H9 (cell line): ENCODE results near the gene CCSER1. TPM values are rescaled to one million over a fixed set of nuclear protein-coding genes. Genes with fewer than 3 reads are reported as not detected.

Source experiments
- DNase-seq: peaks from one replicate; pipeline ENCODE4 v3.0.0-alpha.2; 2017
- H2AFZ ChIP-seq: one replicate; pipeline ENCODE4 v1.6.1; 2013; ENCODE audit warnings: mild to moderate bottlenecking, low read length, control low read depth, moderate library complexity
- H2AK5ac ChIP-seq: 2 replicates; pipeline ENCODE4 v1.6.1; 2013; ENCODE audit warnings: low read length, control low read depth, mixed read lengths; ENCODE audit not compliant: insufficient read length
- H2BK120ac ChIP-seq: one replicate; pipeline ENCODE4 v1.6.1; 2013; ENCODE audit warnings: low read depth, mild to moderate bottlenecking, low read length, control low read depth, inconsistent platforms; ENCODE audit not compliant: poor library complexity, severe bottlenecking
- H2BK12ac ChIP-seq: 2 replicates; pipeline ENCODE4 v1.6.1; 2013; ENCODE audit warnings: low read length, control low read depth, mixed read lengths, low read depth; ENCODE audit not compliant: insufficient read length
- H2BK15ac ChIP-seq: 2 replicates; pipeline ENCODE4 v1.6.1; 2013; ENCODE audit warnings: low read depth, low read length, control low read depth
- H2BK20ac ChIP-seq: one replicate; pipeline ENCODE4 v1.6.1; 2013; ENCODE audit warnings: low read depth, mild to moderate bottlenecking, low read length, control low read depth, inconsistent platforms; ENCODE audit not compliant: poor library complexity, severe bottlenecking
- H2BK5ac ChIP-seq: 2 replicates; pipeline ENCODE4 v1.6.1; 2013; ENCODE audit warnings: low read length, control low read depth, mixed read lengths; ENCODE audit not compliant: insufficient read length
- H3K14ac ChIP-seq: 2 replicates; pipeline ENCODE4 v1.6.1; 2013; ENCODE audit warnings: low read length, control low read depth; ENCODE audit not compliant: insufficient read depth
- H3K18ac ChIP-seq: 2 replicates; pipeline ENCODE4 v1.6.1; 2013; ENCODE audit warnings: low read depth, mild to moderate bottlenecking, mixed read lengths, low read length, control low read depth; ENCODE audit not compliant: insufficient read length
- H3K23ac ChIP-seq: 2 replicates; pipeline ENCODE4 v1.6.1; 2013; ENCODE audit warnings: low read length, control low read depth, mixed read lengths, low read depth; ENCODE audit not compliant: insufficient read length
- H3K23me2 ChIP-seq: 2 replicates; pipeline ENCODE4 v1.6.1; 2013; ENCODE audit warnings: low read depth, mild to moderate bottlenecking, mixed read lengths, low read length, control low read depth; ENCODE audit not compliant: insufficient read length, poor library complexity, severe bottlenecking
- H3K27ac ChIP-seq: 2 replicates; pipeline ENCODE4 v1.5.1; 2013; ENCODE audit warnings: low read length, control low read depth, mixed read lengths, low read depth; ENCODE audit not compliant: insufficient read length
- H3K27me3 ChIP-seq: 2 replicates; pipeline ENCODE4 v1.6.1; 2013; ENCODE audit warnings: low read length, control low read depth, inconsistent platforms; ENCODE audit not compliant: insufficient read depth
- H3K4ac ChIP-seq: 2 replicates; pipeline ENCODE4 v1.6.1; 2013; ENCODE audit warnings: low read depth, mild to moderate bottlenecking, control low read depth, inconsistent platforms, low read length, moderate library complexity
- H3K4me1 ChIP-seq: 2 replicates; pipeline ENCODE4 v1.6.1; 2013; ENCODE audit warnings: low read length, control low read depth, inconsistent platforms; ENCODE audit not compliant: insufficient read depth
- H3K4me2 ChIP-seq: 2 replicates; pipeline ENCODE4 v1.6.1; 2013; ENCODE audit warnings: low read length, control low read depth, mixed read lengths; ENCODE audit not compliant: insufficient read length, insufficient read depth
- H3K56ac ChIP-seq: 2 replicates; pipeline ENCODE4 v1.6.1; 2013; ENCODE audit warnings: low read depth, mild to moderate bottlenecking, mixed read lengths, low read length, control low read depth; ENCODE audit not compliant: insufficient read length
- H3K79me1 ChIP-seq: 2 replicates; pipeline ENCODE4 v1.6.1; 2013; ENCODE audit warnings: low read depth, mild to moderate bottlenecking, moderate library complexity, low read length, control low read depth, inconsistent platforms; ENCODE audit not compliant: insufficient read depth, poor library complexity, severe bottlenecking
- H3K79me2 ChIP-seq: 2 replicates; pipeline ENCODE4 v1.6.1; 2013; ENCODE audit warnings: low read length, control low read depth, inconsistent platforms; ENCODE audit not compliant: insufficient read depth
- H3K9ac ChIP-seq: 2 replicates; pipeline ENCODE4 v1.6.1; 2013; ENCODE audit warnings: low read length, control low read depth, mixed read lengths; ENCODE audit not compliant: insufficient read length; ENCODE audit errors: extremely low read depth
- H3K9me3 ChIP-seq: one replicate; pipeline ENCODE4 v1.6.1; 2013; ENCODE audit warnings: low read depth, low read length, inconsistent platforms; ENCODE audit not compliant: control insufficient read depth
- H3T11ph ChIP-seq: one replicate; pipeline ENCODE4 v1.6.1; 2013; ENCODE audit warnings: mild to moderate bottlenecking, low read length, control low read depth, inconsistent platforms
- H4K20me1 ChIP-seq: one replicate; pipeline ENCODE4 v1.6.1; 2013; ENCODE audit not compliant: control insufficient read depth, insufficient read length, insufficient read depth
- H4K5ac ChIP-seq: 2 replicates; pipeline ENCODE4 v1.6.1; 2013; ENCODE audit warnings: low read depth, mild to moderate bottlenecking, mixed read lengths, low read length, control low read depth; ENCODE audit not compliant: insufficient read length
- H4K8ac ChIP-seq: replicated peaks from 2 replicates; pipeline ENCODE4 v1.6.1; 2013; ENCODE audit warnings: low read length, control low read depth, mixed read lengths, low read depth; ENCODE audit not compliant: insufficient read length
- H4K91ac ChIP-seq: 2 replicates; pipeline ENCODE4 v1.6.1; 2013; ENCODE audit warnings: low read depth, mild to moderate bottlenecking, moderate library complexity, mixed read lengths, low read length, control low read depth; ENCODE audit not compliant: insufficient read length
- H3K27ac Mint-ChIP-seq, 3 experiments: 2 replicates in 2 of 3; 3 replicates in 1 of 3; pipeline ENCODE4 v1.8.0; 2020 to 2021; ENCODE audit warnings: mixed read lengths in 3 of 3, mild to moderate bottlenecking in 1 of 3, moderate library complexity in 1 of 3
- H3K27me3 Mint-ChIP-seq: 2 replicates; pipeline ENCODE4 v1.8.0; 2021; ENCODE audit warnings: low read depth, mild to moderate bottlenecking, moderate library complexity, mixed read lengths
- H3K36me3 Mint-ChIP-seq, 3 experiments: 2 replicates in 2 of 3; 3 replicates in 1 of 3; pipeline ENCODE4 v1.8.0; 2020 to 2021; ENCODE audit warnings: low read depth in 3 of 3, mixed read lengths in 3 of 3; ENCODE audit not compliant: insufficient read depth in 1 of 3
- H3K4me1 Mint-ChIP-seq, 2 experiments: 2 replicates each; pipeline ENCODE4 v1.8.0; 2020; ENCODE audit warnings: mixed read lengths in 2 of 2
- H3K4me3 Mint-ChIP-seq, 2 experiments: 2 replicates in 1 of 2; 3 replicates in 1 of 2; pipeline ENCODE4 v1.8.0; 2020 to 2021; ENCODE audit warnings: mild to moderate bottlenecking in 2 of 2, mixed read lengths in 2 of 2, moderate library complexity in 1 of 2
- H3K9me3 Mint-ChIP-seq, 2 experiments: 2 replicates in 1 of 2; 3 replicates in 1 of 2; pipeline ENCODE4 v1.8.0; 2020; ENCODE audit warnings: mild to moderate bottlenecking in 2 of 2, mixed read lengths in 2 of 2, moderate library complexity in 1 of 2
- WGBS: extraction: QIAGEN DNeasy Blood & Tissue Kit; methylation state at CpG from one replicate; pipeline ENCODE4 v1.1.7; 2013; ENCODE audit warnings: missing lambda C conversion rate, low lambda C conversion rate, mixed read lengths; ENCODE audit not compliant: insufficient read length; ENCODE audit errors: extremely low coverage; 5-methylcytosine and 5-hydroxymethylcytosine counted together
- total RNA-seq: library from RNA; stranded (reverse); gene quantifications from 2 replicates; pipeline ENCODE4 v1.2.1, GENCODE V29; 2021
- TF ChIP-seq, protein P1 (sequence below): fragments of 200-600 bp; sonication (generic); conservative IDR thresholded peaks from 3 replicates; pipeline ENCODE4 v1.8.0; 2021; ENCODE audit warnings: antibody characterized with exemption, mild to moderate bottlenecking

The CCSER1 gene
- total RNA-seq, 1 experiment from 2014 or later = 0.37 TPM

DNA sequence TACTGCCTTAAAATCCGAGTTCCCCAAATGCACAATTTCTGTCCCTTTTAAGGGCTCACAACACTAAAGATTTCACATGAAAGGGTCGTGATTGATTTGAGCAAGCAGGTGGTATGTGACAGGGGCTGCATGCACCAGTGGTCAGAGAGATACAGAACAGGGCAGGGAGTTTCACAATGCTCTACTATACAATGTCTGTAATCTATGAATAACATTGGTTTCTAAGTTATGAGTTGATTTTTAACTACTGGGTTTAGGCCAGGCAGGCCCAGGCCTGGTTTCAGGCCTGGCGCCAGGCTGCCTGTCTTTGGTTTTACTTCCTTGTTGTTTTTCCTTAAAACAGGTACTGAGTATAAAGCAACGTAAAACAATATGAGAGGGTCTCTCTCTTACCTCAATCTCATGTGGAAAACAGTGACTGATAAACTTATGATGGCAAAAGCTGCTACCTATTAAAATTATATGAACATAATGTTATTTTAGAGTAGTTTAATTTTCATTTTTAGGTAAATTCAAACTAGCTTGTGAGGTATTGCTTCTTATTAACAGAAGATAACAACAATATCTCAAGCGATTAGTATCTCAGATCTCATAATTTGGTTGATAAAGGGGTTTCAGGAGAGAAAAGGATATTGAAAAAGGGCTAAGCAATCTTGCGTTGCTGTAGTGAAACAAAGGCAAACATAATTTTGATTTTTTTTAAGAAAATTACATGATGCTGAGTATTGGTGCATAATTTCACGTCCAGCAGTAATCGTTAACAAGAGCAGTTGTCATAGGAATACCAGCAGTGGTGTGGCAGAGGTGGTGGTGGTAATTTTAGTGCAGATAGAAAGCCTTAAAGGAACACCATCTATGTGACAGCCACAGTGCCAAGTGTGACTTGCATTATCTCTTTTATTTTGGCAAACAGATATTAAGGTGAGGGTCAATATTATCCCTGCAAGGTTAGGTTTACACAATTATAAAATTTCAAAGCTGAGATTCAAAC is 1232.1 kb downstream of the CCSER1 start:
- H3K14ac ChIP-seq = no peak overlapping the region
- H4K8ac ChIP-seq = no peak overlapping the region
- peaks cover 0 to 10% (median 8%) of the 10 kb centered on the region in 3 experiments; a peak in 5 of 7 replicates for H3K36me3 Mint-ChIP-seq
- no peak overlapping the region for H3K9ac ChIP-seq
- no peak overlapping the region for H3K18ac ChIP-seq
- H3K9me3 Mint-ChIP-seq = peaks cover 8 to 12% of the 10 kb centered on the region in 2 experiments
- no peak overlapping the region for H3K4me2 ChIP-seq
- no peaks in the 10 kb centered on the region for H3K27me3 Mint-ChIP-seq
- no peak overlapping the region for H2BK120ac ChIP-seq
- H2BK20ac ChIP-seq = no peak overlapping the region
- H2AFZ ChIP-seq = no peak overlapping the region
- no peak for DNase-seq
- H3K79me2 ChIP-seq = no peaks in the 10 kb centered on the region
- H2BK5ac ChIP-seq = no peak overlapping the region
- H3K56ac ChIP-seq = no peak overlapping the region
- no peaks in the 10 kb centered on the region for H3K4me1 ChIP-seq
- no peaks in the 10 kb centered on the region for H3K23me2 ChIP-seq
- no peak overlapping the region for H3K27ac ChIP-seq
- no peak overlapping the region for H3K23ac ChIP-seq
- H4K20me1 ChIP-seq = no peaks in the 10 kb centered on the region
- H4K5ac ChIP-seq = no peak overlapping the region
- H3K79me1 ChIP-seq = no peaks in the 10 kb centered on the region
- H3K4me1 Mint-ChIP-seq = no peaks in the 10 kb centered on the region
- TF ChIP-seq, protein P1, sequence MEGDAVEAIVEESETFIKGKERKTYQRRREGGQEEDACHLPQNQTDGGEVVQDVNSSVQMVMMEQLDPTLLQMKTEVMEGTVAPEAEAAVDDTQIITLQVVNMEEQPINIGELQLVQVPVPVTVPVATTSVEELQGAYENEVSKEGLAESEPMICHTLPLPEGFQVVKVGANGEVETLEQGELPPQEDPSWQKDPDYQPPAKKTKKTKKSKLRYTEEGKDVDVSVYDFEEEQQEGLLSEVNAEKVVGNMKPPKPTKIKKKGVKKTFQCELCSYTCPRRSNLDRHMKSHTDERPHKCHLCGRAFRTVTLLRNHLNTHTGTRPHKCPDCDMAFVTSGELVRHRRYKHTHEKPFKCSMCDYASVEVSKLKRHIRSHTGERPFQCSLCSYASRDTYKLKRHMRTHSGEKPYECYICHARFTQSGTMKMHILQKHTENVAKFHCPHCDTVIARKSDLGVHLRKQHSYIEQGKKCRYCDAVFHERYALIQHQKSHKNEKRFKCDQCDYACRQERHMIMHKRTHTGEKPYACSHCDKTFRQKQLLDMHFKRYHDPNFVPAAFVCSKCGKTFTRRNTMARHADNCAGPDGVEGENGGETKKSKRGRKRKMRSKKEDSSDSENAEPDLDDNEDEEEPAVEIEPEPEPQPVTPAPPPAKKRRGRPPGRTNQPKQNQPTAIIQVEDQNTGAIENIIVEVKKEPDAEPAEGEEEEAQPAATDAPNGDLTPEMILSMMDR = no peak
- no peak overlapping the region for H2AK5ac ChIP-seq
- WGBS = no CpG with 5 or more reads among the region's 8 CpGs
- no peak overlapping the region for H4K91ac ChIP-seq
- H3K9me3 ChIP-seq = no peaks in the 10 kb centered on the region
- H3K4me3 Mint-ChIP-seq = no peak overlapping the region
- no peaks in the 10 kb centered on the region for H3K27me3 ChIP-seq
- no peak overlapping the region for H2BK15ac ChIP-seq
- no peak overlapping the region for H2BK12ac ChIP-seq
- no peak overlapping the region; a peak in 1 of 7 replicates for H3K27ac Mint-ChIP-seq
- no peak overlapping the region for H3K4ac ChIP-seq
- H3T11ph ChIP-seq = no peak overlapping the region
